NCI-H1092 treated with DMSO at 0.1 percent for 48 hours (cell line): ENCODE results near the gene TLL2.

Source experiments
- DNase-seq: peaks from one replicate; lab custom pipeline; 2025; lab: John Stamatoyannopoulos, UW

TLL2 gene

DNA sequence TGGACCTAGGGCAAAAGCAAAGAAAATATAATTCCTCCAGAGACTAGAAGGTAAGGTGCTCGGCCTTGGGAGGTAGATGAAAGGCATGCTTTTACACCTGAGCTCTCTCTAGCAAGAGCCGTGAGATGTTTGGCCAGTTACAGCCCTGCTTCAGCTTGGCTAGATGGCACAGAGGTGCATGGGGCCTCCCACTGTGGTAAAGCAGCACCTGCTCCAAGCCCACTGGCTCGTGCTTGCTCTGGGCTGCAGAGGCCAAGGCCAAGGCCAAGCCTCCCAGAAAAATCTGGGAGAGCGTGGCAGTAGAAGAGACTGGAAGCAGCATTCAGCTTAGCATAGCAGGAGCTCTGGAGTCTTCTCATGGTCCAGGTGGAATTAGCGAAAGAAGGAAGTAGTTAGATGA, 123.9 kb downstream of the TLL2 start:
- no peak for DNase-seq

DNA sequence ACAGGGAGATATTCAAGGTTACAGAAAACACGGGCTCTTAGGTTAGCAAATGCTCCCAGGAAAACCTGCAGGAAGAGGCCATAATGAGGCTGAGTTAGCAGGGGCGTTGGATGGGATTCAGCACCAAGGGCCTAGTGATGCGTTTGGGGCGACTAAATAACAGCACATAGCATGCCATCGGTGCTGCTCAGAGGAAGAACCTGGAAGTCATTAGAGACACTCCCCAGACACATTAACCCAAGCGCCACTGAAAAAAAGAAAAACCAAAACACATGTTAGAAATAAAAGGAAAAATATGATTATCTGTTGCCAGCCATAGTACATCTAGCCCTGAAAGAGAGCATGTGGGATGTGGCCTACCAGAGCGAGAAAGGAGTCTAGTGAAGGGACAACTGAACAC, 126.1 kb downstream of the TLL2 start:
- no peak for DNase-seq

DNA sequence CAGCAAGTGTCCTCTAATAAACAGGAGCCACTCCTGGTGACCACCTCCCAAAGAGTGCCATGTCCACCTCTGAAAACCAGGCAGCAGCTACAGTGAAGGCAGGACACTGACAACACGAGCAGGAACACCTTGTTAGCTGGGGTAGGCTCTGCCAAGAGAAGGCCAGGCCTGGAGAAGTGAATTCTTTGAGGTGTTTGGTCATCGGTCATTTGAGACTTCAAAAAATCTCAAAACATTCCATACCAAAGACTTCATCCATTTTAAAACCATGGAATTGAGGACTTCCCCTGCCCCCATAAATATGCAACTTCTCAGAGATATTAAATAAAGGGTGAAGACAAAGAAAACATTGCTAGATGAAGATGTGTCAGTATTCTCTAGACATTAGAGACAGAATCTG, 126.6 kb downstream of the TLL2 start:
- DNase-seq: no peak

DNA sequence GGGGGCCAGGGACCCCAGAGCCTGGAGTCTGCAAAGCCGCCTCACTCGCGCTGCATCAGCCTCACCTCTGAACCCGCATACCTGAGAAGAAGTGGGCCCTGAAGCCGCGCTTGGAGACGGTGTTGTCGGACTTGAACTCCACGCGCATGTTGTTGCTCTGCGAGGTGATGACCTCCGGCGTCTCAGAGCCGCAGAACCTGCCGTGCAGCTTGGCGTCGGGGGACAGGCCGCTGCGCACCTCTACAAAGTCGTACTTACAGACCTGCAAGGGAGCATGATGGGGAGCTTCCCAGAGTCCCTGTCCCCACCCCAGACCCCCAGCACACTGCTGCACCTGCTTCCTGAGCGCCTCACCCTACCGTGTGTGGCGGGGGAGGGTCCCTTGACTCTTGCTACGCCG, 129.2 kb downstream of the TLL2 start:
- DNase-seq: no peak

GRCh38 chr10:96380821-96381220, 132.9 kb downstream of the TLL2 start:
- DNase-seq: no peak

GRCh38 chr10:96379758-96380157, 134.0 kb downstream of the TLL2 start:
- no peak for DNase-seq

DNA sequence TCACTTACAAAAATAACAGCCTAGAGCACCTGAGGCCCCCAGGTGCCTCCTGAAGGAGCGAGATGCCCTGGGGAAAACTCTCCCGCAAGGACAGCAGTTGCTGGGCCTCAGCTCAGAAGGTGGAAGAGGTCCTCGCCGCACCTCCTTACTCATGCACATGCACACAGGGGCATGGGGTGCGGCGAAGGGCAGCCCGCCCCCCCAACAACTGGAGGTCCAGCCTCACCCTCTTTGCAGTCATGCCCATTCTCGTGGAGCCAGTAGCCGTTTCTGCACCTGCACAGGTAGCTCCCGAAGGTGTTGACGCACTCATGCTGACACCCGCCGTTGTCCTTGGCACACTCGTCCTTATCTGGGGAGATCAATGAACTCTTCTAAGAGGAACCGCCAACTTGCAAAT, 135.0 kb downstream of the TLL2 start:
- DNase-seq: no peak

DNA sequence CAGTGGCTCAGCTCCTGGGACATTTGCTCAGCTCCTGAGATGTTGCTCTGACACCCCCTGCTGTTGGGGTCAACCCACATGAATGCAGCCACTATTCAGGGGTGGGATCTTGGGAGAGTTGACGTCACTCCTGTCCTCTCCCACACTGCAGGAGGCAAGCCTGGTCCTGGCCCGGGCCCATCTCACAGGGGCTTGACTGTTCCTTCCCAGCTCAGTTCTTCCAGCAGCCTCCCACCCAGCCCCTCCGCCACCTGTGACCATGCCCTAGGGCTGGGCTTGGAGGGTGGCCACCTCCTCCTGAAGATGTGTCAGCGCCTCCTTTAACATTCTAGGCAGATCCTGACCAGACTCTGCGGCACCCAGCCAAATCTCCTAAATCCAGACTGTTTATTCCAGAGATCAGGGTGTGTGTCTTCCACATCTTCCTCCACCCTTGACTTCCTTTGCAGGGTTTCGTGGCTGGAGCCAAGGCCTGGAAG, 135.9 kb downstream of the TLL2 start:
- DNase-seq: no peak

DNA sequence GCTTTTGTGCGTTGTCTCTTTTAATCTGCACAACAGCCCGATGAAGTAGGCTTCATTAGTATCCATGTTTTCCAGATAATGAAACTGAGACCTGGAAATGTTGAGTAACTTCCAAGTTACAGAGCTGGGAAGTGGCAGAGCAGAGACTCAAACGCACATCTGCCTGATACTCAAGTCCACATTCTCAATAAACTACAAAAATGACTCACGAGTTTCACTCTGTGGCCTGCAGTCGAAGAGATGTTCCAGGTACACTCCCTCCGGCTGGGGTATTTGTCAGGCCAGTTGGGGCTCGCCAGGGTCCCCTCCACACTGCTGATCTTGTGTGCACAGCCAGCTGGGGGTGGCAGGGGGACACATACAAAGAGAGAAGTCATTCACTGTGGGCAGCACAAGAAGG, 137.2 kb downstream of the TLL2 start:
- DNase-seq: no peak

DNA sequence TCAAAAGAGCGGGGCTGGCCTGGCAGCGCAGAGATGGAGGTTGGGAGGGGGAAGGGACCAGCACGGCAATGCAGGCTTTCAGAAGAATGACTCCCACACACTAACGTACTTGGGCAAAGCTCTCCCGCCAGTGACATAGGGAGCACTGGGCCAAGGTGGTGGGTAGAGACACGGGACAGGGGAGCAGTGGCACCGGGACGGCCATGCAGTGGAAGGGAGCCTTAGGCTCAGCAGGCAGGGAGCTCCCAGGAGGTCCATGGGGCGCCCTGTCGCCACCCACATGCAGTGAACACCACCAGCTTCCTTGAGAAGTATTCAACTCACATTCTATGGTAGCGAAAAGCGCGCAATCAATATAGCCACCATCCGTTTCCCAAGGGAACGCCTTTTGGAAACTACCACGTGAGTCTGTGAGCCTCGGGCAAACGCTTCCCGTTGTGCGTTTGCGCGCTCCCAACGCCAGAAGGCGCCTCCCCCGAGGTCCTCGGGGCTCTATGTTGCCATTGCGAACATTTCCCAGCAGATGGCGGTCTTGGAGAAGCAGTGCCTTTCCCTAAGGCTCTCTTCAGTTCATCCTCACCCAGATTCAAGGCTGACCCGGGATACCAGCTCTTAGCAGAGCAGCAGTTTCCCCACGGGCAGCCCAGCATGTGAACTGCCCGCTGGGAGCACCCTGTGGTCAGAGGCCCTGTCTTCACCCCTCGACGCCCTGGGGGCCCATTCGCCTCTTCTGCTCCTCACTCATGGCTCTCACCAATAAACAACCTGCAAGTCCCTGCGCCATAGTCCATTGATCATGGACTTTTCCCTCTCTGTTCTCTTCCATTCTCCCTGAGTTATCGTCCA, 138.5 kb downstream of the TLL2 start:
- DNase-seq: peak; percentile 67

DNA sequence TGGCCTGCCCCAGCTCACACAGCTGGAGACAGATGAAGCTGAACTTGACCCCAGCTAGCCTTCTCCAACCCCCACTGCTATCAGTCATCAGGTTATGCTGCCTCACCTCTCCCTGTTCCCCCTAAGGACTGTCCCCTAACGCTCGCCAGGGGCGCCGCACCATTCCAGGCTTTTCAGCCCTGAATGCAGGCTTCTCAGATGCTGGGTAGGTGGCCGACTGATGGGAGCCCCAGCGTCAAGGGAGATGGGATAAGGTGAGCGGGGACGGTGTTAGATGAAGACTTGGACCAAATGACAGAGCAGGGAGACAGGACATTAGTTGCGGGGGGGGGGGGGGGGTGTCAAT, 139.1 kb downstream of the TLL2 start:
- DNase-seq: no peak

DNA sequence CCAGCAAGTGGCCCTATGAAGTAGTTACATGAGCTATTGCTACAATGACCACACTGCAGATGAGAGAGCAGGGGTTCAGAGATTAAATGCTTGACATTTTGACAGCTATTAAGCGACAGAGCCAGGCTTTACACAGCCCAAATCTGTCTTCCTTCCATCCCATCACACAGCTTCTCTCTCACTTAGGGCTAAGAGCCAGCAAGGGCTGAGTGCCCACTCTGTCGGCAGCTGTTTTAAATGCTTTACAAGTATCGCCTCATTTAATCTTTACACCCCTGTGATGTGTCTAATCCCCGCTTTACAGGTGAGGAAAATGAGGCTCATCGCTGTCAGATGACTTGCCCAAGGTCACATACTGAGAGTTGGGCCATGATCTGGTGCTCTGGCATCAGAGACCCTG, 139.7 kb downstream of the TLL2 start:
- no peak for DNase-seq

GRCh38 chr10:96371356-96371755, 142.4 kb downstream of the TLL2 start:
- DNase-seq: no peak

DNA sequence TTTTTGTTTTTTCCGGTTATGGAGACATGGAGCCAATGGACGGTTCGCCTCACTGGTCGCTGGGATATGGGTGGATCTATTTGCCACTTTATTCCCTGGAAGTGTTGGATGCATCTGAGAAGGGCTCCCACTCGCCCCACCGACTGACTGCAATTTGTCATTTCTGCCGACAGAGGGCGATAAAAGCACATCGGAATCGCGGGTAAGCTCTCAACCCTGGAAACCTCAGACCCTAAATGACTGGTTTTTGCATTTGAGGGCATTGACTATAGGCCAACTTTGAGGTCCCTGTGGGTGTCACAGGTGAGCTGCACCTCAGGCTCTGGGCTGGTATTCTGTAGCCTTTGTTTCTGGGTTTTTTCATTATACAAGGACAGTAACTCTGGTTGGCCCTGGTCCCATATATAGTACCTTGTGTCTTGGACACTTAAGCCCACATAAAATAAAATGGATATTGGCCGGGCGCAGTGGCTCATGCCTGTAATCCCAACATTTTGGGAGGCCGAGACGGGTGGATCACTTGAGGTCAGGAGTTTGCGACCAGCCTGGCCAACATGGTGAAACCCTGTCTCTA, 143.1 kb downstream of the TLL2 start:
- peak; percentile 35 for DNase-seq

DNA sequence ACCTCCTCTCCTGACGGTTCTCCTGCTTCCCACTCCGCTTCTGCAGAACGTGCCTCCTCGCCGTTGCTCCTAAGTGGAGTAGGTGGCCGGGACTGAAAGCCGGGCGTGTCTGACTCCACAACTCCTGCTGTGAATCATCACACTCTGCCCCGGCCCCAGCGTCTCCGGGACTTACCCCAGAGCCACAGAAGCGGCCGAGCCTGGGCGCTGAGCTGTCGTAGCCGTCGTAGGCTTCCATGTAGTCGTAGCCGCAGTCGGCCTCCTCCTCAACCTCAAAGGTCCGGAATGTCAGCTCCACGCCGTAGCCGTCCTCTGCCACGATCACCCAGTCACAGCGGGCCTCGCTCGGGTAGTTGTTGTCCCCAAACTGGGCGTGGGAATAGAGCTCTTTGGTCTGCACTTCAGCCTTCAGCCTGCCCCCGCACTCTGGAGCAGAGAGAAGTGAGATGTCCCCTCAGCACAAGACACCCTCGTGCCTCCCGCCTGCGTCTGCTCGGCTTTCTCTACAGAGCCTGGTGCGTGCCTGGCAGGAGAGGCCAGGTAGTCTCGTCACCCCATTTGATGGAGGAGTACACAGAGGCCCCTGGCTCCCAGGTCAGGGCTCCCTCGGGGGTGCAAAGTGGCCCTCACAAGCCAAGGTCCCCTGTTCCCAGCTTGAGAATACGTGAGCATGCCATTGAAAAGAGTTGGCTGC, 143.7 kb downstream of the TLL2 start:
- peak; percentile 17 for DNase-seq

DNA sequence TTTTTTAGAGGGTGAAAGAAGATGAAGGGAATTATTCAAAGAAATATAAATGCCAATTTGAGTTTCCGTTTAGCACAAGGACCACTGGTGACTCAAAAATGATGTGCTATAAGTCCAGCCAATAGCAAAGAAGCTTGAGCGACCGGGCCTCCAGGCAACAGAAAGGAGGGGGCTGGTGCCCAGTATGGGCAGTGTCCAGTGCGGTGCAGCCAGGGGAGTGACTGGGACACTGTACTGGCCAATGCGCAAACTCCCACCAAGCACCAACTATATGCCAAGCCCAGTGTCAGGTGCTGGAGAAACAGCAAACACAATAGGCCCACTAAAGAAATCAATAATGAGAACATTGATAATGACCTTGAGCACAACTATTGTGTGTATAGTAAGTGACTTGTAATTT, 144.8 kb downstream of the TLL2 start:
- no peak for DNase-seq

DNA sequence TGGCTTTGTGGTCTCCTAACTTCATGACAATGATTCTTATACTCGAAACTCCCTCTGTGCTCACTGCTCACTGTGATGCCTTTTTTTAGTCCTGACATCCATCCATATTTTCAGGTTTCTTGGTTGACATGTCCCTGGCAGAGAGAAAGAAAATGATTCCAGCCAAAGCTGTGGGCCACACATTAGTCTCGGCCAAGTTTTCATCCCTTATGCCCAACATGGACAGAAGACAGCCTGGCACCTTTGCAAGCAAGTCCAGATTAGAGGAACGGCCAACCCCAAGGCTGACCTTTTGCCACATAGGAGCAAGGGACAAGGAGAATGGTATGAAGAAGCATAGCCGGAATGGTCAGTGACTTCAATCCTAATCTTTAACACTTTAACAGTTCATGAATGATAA, 146.3 kb downstream of the TLL2 start:
- DNase-seq: no peak

DNA sequence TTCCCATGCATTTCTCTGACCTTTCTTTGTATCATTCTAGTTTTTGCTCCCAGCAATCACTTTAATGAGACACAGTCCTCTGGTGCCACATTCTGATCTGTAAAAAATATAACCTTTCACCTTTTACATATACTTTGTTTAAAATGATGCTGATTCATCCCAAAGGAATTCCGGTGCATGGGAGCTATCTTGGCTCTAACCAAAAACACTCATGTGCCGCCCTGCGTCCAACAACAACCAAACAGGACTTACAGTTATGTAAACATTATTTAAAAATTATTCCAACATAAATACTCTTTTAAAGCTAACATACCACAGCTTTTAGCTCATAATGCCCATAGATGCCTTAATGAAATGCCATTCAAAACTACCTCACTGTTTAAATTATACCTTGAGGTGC, 147.2 kb downstream of the TLL2 start:
- no peak for DNase-seq

DNA sequence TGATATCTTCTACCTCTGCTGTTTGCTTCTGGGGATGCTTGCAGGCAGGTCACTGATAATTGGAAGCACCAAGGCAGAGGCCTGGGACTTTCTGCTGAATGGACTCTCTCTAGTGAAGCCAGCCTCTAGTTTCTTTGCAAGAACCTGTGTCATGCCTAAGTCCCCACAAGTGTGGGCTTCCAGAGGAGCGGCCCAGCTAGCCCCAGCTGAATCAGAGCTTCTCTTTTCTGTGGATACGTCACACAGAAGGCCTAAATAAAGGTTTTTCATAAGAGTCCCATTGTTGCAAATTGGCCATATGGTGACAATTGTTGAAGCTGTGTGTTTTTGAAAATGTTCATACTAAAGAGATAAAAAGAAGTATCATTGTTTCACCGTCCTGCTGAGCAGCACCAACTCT, 148.2 kb downstream of the TLL2 start:
- DNase-seq: no peak

DNA sequence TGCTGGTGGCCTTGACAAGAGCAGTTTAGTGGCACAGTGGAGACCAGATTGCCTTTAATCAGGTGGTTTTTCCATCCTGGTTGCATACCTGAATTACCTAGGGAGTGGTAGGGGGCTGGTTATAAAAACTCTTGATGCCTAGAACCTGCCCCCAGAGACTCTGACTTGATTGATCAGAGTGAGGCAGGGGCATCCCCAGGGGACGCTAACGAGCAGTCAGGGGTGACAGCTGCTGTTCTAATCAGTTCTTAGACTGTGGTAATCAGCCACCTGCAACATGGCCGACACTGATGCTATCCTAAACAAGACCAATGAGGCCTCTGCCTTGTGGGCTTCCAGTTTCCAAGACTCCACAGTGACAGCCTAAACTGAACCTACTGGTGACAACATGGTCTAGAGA, 153.0 kb downstream of the TLL2 start:
- no peak for DNase-seq

GRCh38 chr10:96360331-96360730, 153.4 kb downstream of the TLL2 start:
- DNase-seq: no peak

GRCh38 chr10:96359616-96360015, 154.1 kb downstream of the TLL2 start:
- no peak for DNase-seq

- DNase-seq: no peak
These were observed 154.7 kb downstream of the TLL2 start, which contains the start of gene OPALIN for GRCh38 chr10:96358851-96359540. TSS of gene OPALIN (minus strand) at chr10:96359002. CDS start at chr10:96358896, 106 bp downstream.
